ENCODE measurements around the gene BCAM. TPM values are rescaled to one million over a fixed set of nuclear protein-coding genes. Genes with fewer than 3 reads are reported as not detected.
"Not testable (repeated sequence)": the region's sequence is repeated elsewhere in the genome, so short reads cannot be mapped to it uniquely, and the experiment has no call there.

BCAM gene
- total RNA-seq, 2 experiments from 2014 or later: not detected

- no peaks in the 10 kb centered on the region for H3K4me1 Mint-ChIP-seq (ENCODE audit: low read depth)
- H3K4me3 Mint-ChIP-seq: no peak overlapping the region
- POLR2A ChIA-PET: no interaction called here
- CTCF ChIA-PET: interaction anchor here (13.9 kb wide), 1 partner anchor 54 kb away, joined by 434 read pairs; no protein-coding TSS in a partner anchor
- peaks cover 3% of the 10 kb centered on the region for H3K27me3 Mint-ChIP-seq
- intact Hi-C loops (cut with micrococcal nuclease): no loop called here
- no peak for DNase-seq
- no peak overlapping the region for H3K27ac Mint-ChIP-seq
- H3K9me3 Mint-ChIP-seq: no peaks in the 10 kb centered on the region
- no peaks in the 10 kb centered on the region for H3K36me3 Mint-ChIP-seq
Measured at GRCh38 chr19:44776402-44777096, 32.4 kb upstream of the BCAM start.

GRCh38 chr19:44777715-44778347 is 31.1 kb upstream of the BCAM start, which contains the start of gene CBLC:
Gene CBLC (plus strand): TSS chr19:44777890. CDS start chr19:44777932, 42 bp downstream.
- Mint-ChIP-seq H3K4me1 (ENCODE audit: low read depth) (no peaks in the 10 kb centered on the region), H3K27me3 (peaks cover 3% of the 10 kb centered on the region), H3K4me3 (no peak within 1 kb of the TSS), H3K27ac (no peak within 1 kb of the TSS), H3K9me3 (no peaks in the 10 kb centered on the region), H3K36me3 (no peaks in the 10 kb centered on the region)
- POLR2A ChIA-PET: no interaction called here
- intact Hi-C loops (cut with micrococcal nuclease): no loop called here
- no peak for DNase-seq
- CTCF ChIA-PET: interaction anchor here (13.9 kb wide), 1 partner anchor 55 kb away, joined by 434 read pairs; no protein-coding TSS in a partner anchor

GRCh38 chr19:44779150-44779549 is 29.8 kb upstream of the BCAM start:
- ChIA-PET CTCF (interaction anchor here (0.5 to 2.8 kb wide), 3 partner anchors 8 to 65 kb away, joined by 3 to 19 read pairs (median 14); no protein-coding TSS in a partner anchor), POLR2A (no interaction called here)
- H3K36me3 Mint-ChIP-seq: no peaks in the 10 kb centered on the region
- H3K27ac Mint-ChIP-seq: no peak overlapping the region
- DNase-seq: no peak
- intact Hi-C loops (cut with micrococcal nuclease): no loop called here
- H3K4me3 Mint-ChIP-seq: no peak overlapping the region
- peaks cover 3% of the 10 kb centered on the region for H3K27me3 Mint-ChIP-seq
- H3K4me1 Mint-ChIP-seq (ENCODE audit: low read depth): peaks cover under 1% of the 10 kb centered on the region
- no peaks in the 10 kb centered on the region for H3K9me3 Mint-ChIP-seq

- CTCF ChIA-PET: interaction anchor here (2.8 to 3.6 kb wide), 2 partner anchors 10 to 57 kb away, joined by 19 to 28 read pairs; no protein-coding TSS in a partner anchor
- intact Hi-C loops (cut with micrococcal nuclease); H3K4me1 Mint-ChIP-seq (ENCODE audit: low read depth); POLR2A ChIA-PET; DNase-seq; H3K9me3 Mint-ChIP-seq; H3K4me3 Mint-ChIP-seq; H3K27me3 Mint-ChIP-seq; H3K27ac Mint-ChIP-seq; H3K36me3 Mint-ChIP-seq: not testable (repeated sequence)
Measured at GRCh38 chr19:44781694-44782093, 27.2 kb upstream of the BCAM start.

- no peaks in the 10 kb centered on the region for H3K36me3 Mint-ChIP-seq
- intact Hi-C loops (cut with micrococcal nuclease): no loop called here
- no peak for DNase-seq
- no peak overlapping the region for H3K4me3 Mint-ChIP-seq
- no peak overlapping the region for H3K27ac Mint-ChIP-seq
- CTCF ChIA-PET: interaction anchor here (0.6 to 4.5 kb wide), 5 partner anchors 11 to 170 kb away, joined by 3 to 43 read pairs (median 16); no protein-coding TSS in a partner anchor
- H3K4me1 Mint-ChIP-seq (ENCODE audit: low read depth): peaks cover 4% of the 10 kb centered on the region
- POLR2A ChIA-PET: no interaction called here
- H3K9me3 Mint-ChIP-seq: no peaks in the 10 kb centered on the region
- H3K27me3 Mint-ChIP-seq: peaks cover 3% of the 10 kb centered on the region
Measured at GRCh38 chr19:44782729-44783128, 26.2 kb upstream of the BCAM start.

GRCh38 chr19:44783545-44783944 is 25.4 kb upstream of the BCAM start:
- ChIA-PET CTCF (interaction anchor here (0.6 to 4.5 kb wide), 18 partner anchors 9 to 584 kb away, joined by 3 to 43 read pairs (median 8); partner anchors contain the start of genes BCAM and NECTIN2), POLR2A (no interaction called here)
- no peaks in the 10 kb centered on the region for H3K9me3 Mint-ChIP-seq
- intact Hi-C loops (cut with micrococcal nuclease): no loop called here
- H3K36me3 Mint-ChIP-seq: no peaks in the 10 kb centered on the region
- peaks cover 3% of the 10 kb centered on the region for H3K27me3 Mint-ChIP-seq
- no peak for DNase-seq
- no peak overlapping the region for H3K4me3 Mint-ChIP-seq
- H3K27ac Mint-ChIP-seq: no peak overlapping the region
- H3K4me1 Mint-ChIP-seq (ENCODE audit: low read depth): peaks cover 4% of the 10 kb centered on the region

GRCh38 chr19:44785271-44785670 is 23.6 kb upstream of the BCAM start:
- Mint-ChIP-seq H3K4me1 (ENCODE audit: low read depth) (peaks cover 4% of the 10 kb centered on the region), H3K9me3 (no peaks in the 10 kb centered on the region), H3K27me3 (no peaks in the 10 kb centered on the region), H3K4me3 (no peak overlapping the region), H3K36me3 (no peaks in the 10 kb centered on the region), H3K27ac (no peak overlapping the region)
- no peak for DNase-seq
- ChIA-PET POLR2A (no interaction called here), CTCF (interaction anchor here (0.7 to 4.5 kb wide), 14 partner anchors 8 to 131 kb away, joined by 3 to 43 read pairs (median 7); partner anchors contain the start of gene NECTIN2)
- intact Hi-C loops (cut with micrococcal nuclease): no loop called here

- ChIA-PET POLR2A (no interaction called here), CTCF (interaction anchor here (0.6 to 4.5 kb wide), 4 partner anchors 15 to 96 kb away, joined by 3 to 43 read pairs (median 7); partner anchors contain the start of gene NECTIN2)
- no peaks in the 10 kb centered on the region for H3K36me3 Mint-ChIP-seq
- H3K9me3 Mint-ChIP-seq: no peaks in the 10 kb centered on the region
- H3K4me1 Mint-ChIP-seq (ENCODE audit: low read depth): peaks cover 4% of the 10 kb centered on the region
- no peak overlapping the region for H3K27ac Mint-ChIP-seq
- H3K27me3 Mint-ChIP-seq: no peaks in the 10 kb centered on the region
- H3K4me3 Mint-ChIP-seq: no peak overlapping the region
- no peak for DNase-seq
- intact Hi-C loops (cut with micrococcal nuclease): no loop called here
Measured at GRCh38 chr19:44785993-44786392, 22.9 kb upstream of the BCAM start.

- Mint-ChIP-seq H3K27me3 (no peaks in the 10 kb centered on the region), H3K9me3 (no peaks in the 10 kb centered on the region), H3K4me1 (ENCODE audit: low read depth) (peaks cover 4% of the 10 kb centered on the region), H3K36me3 (no peaks in the 10 kb centered on the region), H3K27ac (no peak overlapping the region), H3K4me3 (no peak overlapping the region)
- POLR2A ChIA-PET: no interaction called here
- CTCF ChIA-PET: interaction anchor here (0.9 kb wide), 1 partner anchor 66 kb away, joined by 5 read pairs; no protein-coding TSS in a partner anchor
- no peak for DNase-seq
- intact Hi-C loops (cut with micrococcal nuclease): no loop called here
Measured at GRCh38 chr19:44788971-44789370, 19.9 kb upstream of the BCAM start.

- Mint-ChIP-seq H3K9me3 (no peaks in the 10 kb centered on the region), H3K27ac (no peak overlapping the region), H3K27me3 (no peaks in the 10 kb centered on the region), H3K4me3 (no peak overlapping the region), H3K36me3 (no peaks in the 10 kb centered on the region), H3K4me1 (ENCODE audit: low read depth) (no peaks in the 10 kb centered on the region)
- ChIA-PET POLR2A (no interaction called here), CTCF (interaction anchor here (0.9 kb wide), 1 partner anchor 67 kb away, joined by 5 read pairs; no protein-coding TSS in a partner anchor)
- intact Hi-C loops (cut with micrococcal nuclease): no loop called here
- no peak for DNase-seq
Measured at GRCh38 chr19:44789943-44790483, 18.9 kb upstream of the BCAM start.

GRCh38 chr19:44792281-44792680 is 16.6 kb upstream of the BCAM start:
- intact Hi-C loops (cut with micrococcal nuclease): no loop called here
- Mint-ChIP-seq H3K4me1 (ENCODE audit: low read depth) (peaks cover 9% of the 10 kb centered on the region), H3K27ac (no peak overlapping the region), H3K27me3 (no peaks in the 10 kb centered on the region), H3K9me3 (no peaks in the 10 kb centered on the region), H3K36me3 (no peaks in the 10 kb centered on the region), H3K4me3 (no peak overlapping the region)
- POLR2A ChIA-PET: no interaction called here
- no peak for DNase-seq
- CTCF ChIA-PET: interaction anchor here (2.3 kb wide), 1 partner anchor 8 kb away, joined by 8 read pairs; no protein-coding TSS in a partner anchor

- DNase-seq: no peak
- Mint-ChIP-seq H3K36me3 (no peaks in the 10 kb centered on the region), H3K4me1 (ENCODE audit: low read depth) (peaks cover 14% of the 10 kb centered on the region), H3K4me3 (no peak overlapping the region), H3K9me3 (no peaks in the 10 kb centered on the region), H3K27me3 (no peaks in the 10 kb centered on the region), H3K27ac (no peak overlapping the region)
- intact Hi-C loops (cut with micrococcal nuclease): no loop called here
- ChIA-PET CTCF (interaction anchor here (0.8 to 2.3 kb wide), 2 partner anchors 10 to 105 kb away, joined by 3 to 8 read pairs; no protein-coding TSS in a partner anchor), POLR2A (no interaction called here)
Measured at GRCh38 chr19:44794610-44795009, 14.3 kb upstream of the BCAM start.
